DMS 273 (cell line): ENCODE data around the gene MAP2K5.

Source experiments
- DNase-seq: peaks from one replicate; lab custom pipeline; 2025; ENCODE audit not compliant: unreplicated experiment; lab: John Stamatoyannopoulos, UW

Gene MAP2K5

DNA sequence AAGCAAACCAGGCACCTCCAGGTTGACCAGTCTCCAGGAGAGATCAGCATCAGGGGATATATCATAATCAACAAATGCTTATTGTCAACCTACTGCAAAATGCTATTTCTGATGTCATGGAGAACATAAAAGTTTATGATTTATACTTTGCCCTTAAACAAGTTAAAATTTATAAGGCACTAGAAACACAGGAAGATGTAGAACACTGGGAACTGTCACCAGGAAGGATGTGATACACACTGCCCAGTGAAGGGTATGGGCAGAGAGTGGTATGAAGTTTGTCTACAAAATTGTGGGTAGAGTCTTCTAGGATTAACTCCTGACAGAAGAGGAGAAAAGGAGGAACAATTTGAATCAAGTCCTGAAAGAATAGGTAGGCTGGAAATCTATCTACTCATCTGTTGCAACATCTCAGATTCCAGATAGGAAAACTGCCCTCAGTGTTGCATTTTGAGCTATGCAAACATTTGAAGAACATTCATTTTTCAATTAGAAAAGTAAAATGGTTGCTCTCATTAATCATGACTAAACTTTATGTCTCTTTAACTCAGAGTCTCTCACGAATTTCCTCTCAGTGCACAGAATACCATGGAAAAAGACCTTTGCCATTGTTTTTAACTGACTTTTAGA is 176.9 kb downstream of the MAP2K5 start:
- DNase-seq: no peak

DNA sequence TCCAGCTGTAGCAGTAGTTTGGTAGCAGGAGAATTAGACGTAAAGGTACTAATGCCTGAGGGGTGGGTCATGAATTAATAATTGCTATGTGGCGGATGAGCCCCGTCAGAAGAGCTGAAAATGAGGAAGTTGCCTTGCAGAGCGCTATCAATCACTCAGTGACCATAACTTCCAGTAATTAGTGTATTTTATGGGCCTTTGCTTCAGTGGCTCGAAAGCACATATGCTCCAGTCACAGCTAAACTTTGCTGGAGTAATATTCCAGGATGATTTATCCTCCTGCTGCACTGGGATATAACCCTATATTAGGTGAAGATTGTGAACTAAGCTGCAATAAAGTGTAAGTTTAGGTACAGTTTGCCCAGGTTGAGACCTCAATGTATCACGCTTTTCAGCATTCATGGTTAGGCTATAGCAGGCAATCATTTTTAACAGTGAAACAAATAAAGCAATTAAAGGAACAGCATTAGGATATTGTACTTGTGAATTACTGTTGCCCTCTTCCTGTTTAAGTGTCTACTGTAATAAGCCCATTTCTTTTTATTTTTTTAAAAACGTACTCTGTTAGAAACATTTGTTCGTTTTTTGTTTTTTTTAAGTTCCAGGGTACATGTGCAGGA is 178.2 kb downstream of the MAP2K5 start:
- peak; percentile 13 for DNase-seq

DNA sequence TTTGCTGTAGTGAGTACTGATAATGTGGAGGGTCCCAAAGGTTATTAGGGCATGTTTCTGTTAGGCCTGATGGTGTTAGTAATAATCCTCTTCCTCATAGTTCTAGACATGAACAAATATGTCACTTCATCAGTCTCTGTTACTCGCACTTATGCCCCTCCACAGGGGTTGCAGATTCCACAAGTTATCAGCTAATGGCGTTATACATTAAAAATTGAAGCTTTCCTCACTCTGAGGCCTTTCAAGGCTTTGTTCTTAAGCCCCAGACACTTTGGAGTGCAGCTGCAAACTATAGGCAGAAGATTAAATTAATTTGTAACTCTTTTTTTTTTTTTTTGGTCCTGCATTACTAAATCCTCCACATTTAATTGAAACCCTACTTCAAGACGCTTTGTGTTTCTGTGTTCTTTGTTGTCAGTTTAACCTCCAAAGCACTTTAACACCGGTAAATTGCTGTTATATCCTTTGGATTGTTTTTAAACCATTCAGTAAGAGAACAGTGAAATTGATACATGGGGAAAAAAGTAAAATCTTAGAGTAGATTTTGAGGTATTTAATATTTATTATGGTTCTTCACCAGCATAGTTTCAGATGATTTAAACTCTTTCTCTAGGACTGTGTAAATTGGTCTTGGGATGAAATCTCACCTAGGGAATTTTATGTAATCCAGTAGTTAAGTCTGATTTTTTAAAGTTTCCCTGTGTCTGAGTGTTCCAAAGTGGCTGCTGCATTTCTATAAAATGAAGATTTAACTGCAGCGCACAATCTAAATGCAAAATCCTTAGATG is 179.7 kb downstream of the MAP2K5 start:
- DNase-seq: no peak

DNA sequence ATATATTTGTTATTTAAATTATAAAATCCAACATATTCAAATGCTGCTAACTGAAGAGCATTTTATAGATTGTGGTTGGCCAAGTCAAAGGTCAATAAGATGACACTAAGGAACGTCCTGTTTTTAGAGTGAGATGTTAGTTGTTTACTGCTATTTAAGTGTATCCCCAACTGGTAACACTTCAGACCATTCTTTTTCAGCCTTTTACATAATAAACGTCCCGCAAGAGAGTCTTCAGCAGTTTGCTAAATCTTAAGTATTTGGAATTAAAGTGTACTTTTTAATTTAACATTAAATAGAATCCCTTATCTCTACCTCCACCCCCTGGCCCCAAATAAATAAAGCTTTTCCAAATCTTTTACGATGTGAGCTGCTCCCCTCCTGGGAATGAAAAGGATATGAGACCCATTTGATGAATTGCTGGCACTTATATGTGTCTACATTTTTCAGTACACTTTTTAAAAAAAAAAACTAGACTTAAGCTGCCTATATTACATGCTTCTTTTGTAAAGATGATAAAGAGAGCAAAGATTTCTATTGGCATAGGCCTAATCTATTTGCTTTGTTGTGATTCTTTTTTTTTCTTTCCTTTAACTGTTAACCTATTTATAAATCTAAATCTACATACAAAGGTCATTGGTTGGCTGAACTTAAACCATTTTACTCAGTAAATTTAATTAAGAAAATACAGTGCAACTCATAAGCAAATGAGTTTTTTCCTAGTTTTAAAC is 181.0 kb downstream of the MAP2K5 start:
- no peak for DNase-seq

DNA sequence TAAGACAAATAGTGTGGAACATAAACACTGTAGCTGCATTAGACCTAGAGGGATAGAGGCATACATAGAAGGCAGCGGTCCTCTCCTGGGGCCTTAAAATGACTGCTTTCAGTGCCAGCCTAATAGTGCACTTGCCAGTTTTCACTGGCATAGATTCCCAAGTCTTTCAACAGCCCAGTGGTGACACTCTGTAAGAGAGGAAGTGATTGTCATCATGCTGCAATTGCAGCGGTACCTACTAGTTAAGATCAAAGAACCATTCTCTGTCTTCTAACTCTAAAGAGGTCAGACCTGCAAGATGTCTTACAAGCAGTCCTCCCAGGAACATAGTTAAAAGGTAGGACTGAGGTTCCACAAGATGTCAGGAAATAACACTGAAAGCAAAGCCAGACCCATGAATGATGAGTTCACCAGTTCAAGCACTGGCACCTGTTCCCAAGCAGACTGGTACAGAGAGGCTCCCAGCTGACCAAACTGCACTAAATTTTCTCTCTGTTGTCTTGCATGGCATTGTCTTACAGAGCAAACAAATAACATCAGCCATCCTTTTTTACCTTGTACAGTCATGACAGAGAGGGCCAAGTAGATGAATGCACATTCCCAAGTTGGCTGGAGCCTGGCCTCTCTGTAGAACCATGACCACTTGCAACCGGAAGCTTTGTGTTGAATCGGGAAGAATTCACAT is 182.3 kb downstream of the MAP2K5 start:
- no peak for DNase-seq

DNA sequence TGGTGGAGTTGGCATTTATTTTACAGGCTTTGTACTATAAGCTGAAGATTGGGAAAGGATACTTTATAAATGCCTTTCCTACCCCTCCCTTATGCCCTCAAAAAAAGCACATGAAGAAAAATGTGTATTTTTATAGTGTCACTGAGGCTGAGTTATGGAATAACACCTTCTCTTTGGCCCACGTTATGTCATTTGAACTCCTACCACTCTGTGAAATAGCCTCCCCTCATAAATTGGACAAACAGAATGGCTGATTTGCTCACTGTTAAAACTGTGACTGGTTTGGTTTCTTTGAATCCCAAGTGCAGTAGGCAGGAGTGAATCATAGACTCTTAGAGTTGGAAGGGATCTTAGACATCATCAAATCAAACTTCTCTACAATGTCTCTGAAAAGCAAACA is 187.6 kb downstream of the MAP2K5 start:
- DNase-seq: no peak

DNA sequence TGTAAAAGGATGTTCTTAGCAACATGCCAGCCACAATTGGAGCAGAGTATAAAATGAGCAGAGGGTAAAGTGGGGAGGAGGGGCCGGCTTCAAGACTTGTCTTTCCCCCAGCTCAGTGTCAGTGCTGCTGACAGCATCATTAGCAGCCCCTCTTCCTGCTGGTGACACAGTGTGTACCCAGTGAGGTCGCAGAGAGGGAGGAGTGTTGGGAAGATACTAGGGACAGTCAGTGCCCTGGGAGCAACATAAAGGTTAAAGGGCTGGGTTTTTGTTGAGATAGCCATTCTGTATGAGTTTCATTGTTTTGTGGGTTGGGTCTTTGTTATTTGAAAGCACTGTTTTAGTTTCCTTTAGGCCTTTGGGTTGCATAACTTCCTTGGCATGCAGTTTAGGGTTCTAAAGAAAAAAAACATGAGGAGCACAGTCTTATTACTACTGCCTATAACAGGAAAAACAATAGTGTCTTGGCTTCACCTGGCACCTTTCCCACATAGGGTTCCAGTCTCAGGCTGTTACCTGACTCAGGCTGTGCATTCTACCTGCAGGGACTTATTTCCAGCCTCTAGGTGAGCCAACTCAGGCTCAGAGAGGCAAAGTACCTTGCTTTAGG is 188.7 kb downstream of the MAP2K5 start:
- no peak for DNase-seq

DNA sequence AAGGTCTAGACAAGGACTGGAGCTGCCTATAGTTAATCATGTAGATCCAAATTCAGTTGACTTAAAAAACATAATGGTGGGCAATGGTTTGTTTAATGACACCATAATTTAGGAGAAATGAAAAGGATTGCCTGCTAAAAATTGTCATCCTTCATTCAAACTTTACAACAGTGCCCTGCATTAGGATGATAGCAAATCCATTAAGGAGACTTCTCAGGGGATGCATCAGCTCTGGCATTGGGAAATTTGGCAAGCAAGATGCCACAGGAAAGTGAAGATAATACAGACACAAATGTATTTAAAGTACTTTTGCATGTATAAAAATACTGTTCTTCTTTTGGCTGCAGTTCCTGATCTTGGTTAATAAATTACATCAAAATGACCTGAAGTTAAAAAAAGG is 189.7 kb downstream of the MAP2K5 start:
- no peak for DNase-seq

DNA sequence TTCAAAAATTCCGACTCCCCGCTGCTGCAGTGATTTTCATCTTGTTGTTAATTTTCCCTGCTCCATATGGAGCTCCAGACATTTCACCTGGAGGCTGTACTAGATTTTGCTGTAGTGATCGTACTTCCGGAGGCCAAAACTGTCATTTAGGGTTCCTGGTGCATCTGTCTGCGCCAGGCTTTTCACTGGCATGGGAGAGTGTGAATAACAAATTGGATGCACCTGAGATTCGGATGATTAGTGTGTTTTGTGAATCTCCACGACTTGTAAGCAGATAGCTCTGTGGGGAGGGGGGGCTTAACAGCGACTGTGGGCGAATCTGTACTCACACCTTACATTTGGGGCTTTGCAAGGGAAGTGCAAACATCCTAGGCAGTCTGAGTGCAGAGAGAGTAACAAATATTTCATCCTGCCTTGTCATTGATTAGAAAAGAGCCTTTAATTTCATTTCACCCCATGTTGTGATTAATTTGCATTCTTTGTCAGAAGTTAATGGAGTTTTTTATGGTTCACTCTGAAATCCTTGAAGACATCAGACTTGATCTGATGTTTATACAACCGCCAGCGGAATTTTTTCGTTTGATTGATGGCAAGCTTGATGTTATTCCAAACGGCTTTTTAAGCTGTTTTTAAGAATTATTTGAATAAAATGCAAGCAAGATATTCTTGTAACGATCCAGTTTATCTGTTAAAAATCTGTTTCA is 190.3 kb downstream of the MAP2K5 start:
- no peak for DNase-seq

DNA sequence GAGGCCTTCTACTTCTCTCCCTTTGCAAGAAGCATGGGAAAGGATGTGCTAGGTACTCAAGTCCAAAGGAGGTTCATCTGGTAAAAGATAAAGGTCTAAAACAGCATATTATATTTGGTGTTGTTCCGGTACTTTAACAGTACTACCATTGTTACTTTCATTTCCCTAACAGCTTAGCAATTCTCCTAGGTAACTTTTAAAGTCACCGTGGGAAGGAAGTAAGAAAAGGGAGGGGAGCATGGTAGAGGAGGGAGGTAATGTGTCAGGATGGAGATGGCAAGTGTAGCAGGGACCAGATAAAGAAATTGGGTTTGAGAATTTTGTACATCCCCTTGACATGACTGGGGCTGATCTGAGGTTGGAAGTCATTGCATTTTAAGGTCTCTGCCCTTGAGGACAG is 193.4 kb downstream of the MAP2K5 start:
- no peak for DNase-seq

DNA sequence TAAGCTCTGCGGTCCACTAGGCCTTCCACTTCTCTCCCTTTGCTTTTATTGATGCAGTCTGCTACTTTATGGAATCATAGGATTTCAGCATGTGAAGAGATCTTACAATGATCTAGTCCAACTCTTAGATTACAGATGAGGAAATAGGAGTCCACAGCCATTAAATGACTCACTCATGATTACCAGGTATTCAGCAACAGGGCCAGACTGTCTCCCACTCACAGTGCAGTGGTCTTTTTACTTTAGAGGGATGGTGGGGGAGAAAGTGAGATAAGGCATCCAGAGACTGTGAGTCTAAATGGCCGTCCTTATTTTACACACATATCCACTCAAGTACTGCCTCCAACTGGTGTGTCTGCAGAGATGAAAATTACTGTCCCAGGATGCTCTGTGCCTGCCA is 194.3 kb downstream of the MAP2K5 start:
- DNase-seq: no peak

DNA sequence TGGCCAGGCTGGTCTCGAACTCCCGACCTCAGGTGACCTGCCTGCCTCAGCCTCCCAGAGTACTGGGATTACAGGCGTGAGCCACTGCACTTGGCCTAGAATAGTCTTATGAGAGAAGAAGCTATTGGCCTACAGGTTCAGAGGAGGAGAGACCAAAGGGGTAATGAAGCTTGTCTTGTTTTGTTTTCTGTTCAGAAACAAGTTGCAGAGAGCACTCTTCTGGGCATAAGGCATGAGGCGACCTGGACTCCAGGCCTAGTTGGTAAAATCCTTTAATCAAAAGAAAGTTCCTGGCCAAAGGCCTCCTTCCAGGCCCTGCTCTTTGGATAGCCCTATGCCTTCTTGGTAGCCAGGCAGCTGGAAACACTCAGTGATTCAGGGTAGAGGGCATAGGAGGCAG is 195.6 kb downstream of the MAP2K5 start:
- no peak for DNase-seq

DNA sequence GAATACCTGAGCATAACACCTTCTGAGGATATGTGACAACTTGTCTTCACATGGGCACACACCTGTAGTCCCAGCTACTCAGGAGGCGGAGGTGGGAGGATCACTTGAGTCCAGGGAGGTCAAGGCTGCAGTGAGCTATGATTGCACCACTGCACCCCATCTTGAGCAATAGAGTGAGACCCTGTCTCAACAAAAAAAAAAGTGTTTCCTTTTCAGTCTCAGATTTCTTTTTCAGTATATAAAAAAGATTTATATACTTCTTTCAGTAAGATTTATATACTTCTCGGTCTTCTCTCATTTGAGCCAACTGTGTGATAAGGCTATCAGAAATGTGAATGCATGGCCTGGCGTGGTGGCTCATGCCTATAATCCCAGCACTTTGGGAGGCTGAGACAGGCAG is 197.9 kb downstream of the MAP2K5 start:
- no peak for DNase-seq

DNA sequence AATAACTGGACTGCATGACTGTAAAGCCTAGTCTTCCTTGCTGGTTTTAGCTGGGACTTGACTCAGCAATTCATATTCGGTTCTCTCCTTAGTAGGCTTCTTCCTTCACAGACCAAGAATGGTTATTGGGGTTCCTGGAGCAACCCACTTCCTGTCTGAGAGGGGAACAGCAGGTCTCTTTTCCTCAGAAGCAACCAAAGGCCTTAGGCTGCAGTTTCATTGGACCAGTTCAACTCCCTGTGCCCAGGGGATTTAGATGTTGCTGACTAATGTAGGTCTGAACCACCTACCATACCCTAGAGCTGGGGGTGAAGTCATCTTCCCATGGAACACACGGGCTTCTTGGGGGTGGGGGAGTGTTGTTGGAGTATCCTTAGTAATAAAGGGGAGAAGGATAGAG is 198.8 kb downstream of the MAP2K5 start:
- DNase-seq: no peak

DNA sequence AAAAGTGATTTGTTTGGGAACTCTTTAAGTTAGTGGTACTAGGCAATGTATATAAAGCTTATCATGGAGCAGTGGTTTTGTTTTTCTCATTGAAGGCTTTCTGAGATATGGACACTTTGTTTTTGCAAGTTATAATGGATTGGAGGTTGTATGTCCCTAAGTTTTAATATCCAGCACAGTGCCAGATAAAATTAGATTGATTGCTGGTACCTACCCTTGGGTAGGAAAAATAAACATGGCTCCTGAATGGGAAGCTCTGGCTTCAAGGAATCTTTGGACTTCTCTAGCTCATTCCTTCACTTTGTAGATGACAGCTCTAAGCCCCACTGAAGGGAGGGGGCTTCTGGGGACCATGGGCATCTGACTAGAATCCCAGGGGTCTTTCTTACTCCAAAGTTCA is 201.1 kb downstream of the MAP2K5 start:
- DNase-seq: no peak

DNA sequence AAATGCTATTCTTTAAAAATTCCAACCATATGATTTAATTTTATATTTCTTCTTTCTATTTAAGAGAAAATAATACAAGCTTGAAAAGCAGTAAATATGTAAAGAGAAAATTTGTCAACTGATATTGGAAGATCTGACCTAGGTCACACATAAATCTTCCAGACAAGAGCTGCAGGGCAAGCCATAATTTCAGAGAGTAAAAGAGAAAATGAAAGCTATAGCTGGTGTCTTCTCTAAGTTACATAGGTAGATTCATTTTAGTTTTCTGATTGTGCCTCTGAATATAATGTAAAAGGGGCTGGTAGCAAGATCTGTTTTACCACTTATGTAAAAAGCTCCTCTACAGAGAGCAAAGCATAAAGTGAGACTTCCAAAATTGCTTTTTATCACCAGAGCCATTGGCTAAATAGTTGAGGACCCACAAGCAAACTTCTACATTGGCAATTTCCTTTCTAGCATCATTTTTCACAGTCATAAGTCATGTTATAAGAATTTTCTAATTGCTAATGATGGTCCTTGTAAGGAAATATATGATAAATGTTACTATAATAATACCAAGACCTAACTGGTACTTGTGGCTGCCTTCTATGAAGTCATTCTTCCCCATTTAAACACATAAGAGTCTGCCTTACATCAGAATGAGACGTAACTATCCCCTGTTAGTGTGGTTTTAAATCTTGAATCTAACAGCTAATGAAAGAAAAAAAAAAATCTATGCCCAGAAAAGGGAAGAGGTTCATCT is 202.0 kb downstream of the MAP2K5 start:
- no peak for DNase-seq

DNA sequence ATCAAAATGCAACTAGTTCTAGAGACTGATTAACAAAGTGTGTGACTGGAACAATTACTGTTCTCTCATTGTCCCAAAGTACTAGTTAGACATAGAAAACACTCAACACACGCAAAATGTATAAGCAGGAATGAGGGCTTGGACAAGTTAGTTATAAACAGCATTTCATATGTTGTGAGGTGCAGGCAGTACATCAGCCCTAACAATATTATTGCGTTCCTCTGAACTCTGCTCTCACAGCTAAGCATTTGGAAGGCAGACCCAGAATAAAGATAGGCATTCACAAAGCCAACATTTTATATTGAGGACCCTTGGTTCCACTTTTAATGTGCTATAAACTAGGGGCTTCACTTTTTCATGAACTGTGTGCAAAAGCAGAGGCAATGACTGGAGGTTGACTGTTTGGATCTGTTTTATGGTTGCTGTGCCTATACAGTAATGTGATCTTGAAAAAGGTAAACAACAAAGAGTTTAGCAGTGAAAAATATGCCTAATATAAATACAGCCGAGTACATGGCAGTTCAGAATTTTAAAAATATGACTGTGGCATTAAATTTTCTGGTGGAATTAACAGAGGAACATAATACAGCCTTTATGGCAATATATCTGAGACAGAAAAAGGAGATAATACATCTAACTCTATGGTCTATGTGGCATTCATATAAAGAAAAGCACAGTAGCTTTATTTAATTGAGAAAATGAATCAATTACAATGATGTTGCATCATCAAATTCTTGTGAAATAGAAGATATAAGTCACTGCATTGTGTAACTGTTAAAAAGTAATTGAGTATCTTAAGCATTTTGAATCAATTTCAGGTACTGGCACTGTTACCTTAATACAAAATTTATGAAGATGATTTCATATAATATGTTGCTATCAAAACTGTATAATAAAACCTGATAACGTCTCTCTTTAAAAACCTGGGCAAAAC is 202.8 kb downstream of the MAP2K5 start:
- no peak for DNase-seq

DNA sequence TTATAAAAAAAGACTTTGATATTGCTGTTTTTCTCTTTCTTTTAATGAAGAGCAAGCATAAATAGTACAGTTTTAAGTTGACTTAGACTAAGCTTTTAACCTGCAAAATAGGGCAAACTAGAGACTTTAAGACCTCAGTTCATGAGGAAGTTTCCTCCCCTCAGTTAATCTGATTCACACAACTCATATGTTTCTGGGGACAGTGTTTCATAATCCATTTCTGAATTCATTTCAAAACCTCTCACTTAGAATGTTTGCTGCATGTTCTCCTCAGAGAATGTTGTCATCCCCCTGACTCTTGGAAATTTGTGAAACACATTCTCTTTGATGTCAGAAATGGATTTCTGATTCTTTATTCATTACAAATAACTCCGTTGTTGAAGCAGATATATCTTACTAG is 203.5 kb downstream of the MAP2K5 start:
- no peak for DNase-seq
